ENCODE measurements around the gene SOX15.

GRCh38 chr17:7589204-7589868, 558 bp downstream of the SOX15 start:
- TF ChIP-seq EZH2phosphoT487 (IDR thresholded peaks at IDR 0.05; ENCODE audit: insufficient read depth, low read depth) (no peak), EZH2 (IDR thresholded peaks at IDR 0.05; ENCODE audit: insufficient read depth, poor library complexity, severe bottlenecking) (no peak)
